ENCODE data around the gene INPP5J.

Gene INPP5J

GRCh38 chr22:31126128-31126868 is 3.5 kb downstream of the INPP5J start:
- no peak for DNase-seq (ENCODE audit: low read depth)

- DNase-seq (ENCODE audit: low read depth) = no peak
Measured at GRCh38 chr22:31126869-31127175, 4.1 kb downstream of the INPP5J start.

- no peak for DNase-seq (ENCODE audit: low read depth)
Measured at GRCh38 chr22:31127181-31127772, 4.5 kb downstream of the INPP5J start.

- DNase-seq (ENCODE audit: low read depth) = no peak
Measured at GRCh38 chr22:31128156-31128555, 5.4 kb downstream of the INPP5J start.

GRCh38 chr22:31130873-31131272 is 8.1 kb downstream of the INPP5J start:
- no peak for DNase-seq (ENCODE audit: low read depth)

- no peak for DNase-seq (ENCODE audit: low read depth)
Measured at GRCh38 chr22:31133911-31134310, 11.1 kb downstream of the INPP5J start.

- DNase-seq (ENCODE audit: low read depth) = no peak
Measured at GRCh38 chr22:31134688-31135087, 11.9 kb downstream of the INPP5J start.

- no peak for DNase-seq (ENCODE audit: low read depth)
Measured at GRCh38 chr22:31135706-31136105, 12.9 kb downstream of the INPP5J start.

- no peak for DNase-seq (ENCODE audit: low read depth)
Measured at GRCh38 chr22:31136155-31136554, 13.4 kb downstream of the INPP5J start.

- DNase-seq (ENCODE audit: low read depth) = no peak
Measured at GRCh38 chr22:31136711-31137110, 13.9 kb downstream of the INPP5J start.

GRCh38 chr22:31137721-31138120 is 15.0 kb downstream of the INPP5J start:
- DNase-seq (ENCODE audit: low read depth) = no peak

- no peak for DNase-seq (ENCODE audit: low read depth)
Measured at GRCh38 chr22:31138126-31138525, 15.4 kb downstream of the INPP5J start.

GRCh38 chr22:31139066-31139465 is 16.3 kb downstream of the INPP5J start:
- DNase-seq (ENCODE audit: low read depth) = no peak

- DNase-seq (ENCODE audit: low read depth) = no peak
Measured at GRCh38 chr22:31139866-31140716, 17.3 kb downstream of the INPP5J start, which contains the start of gene PLA2G3. Gene PLA2G3 (minus strand): TSS chr22:31140508. CDS start chr22:31140354, 154 bp downstream.

GRCh38 chr22:31140746-31141145 is 18.0 kb downstream of the INPP5J start:
- DNase-seq (ENCODE audit: low read depth) = no peak

- no peak for DNase-seq (ENCODE audit: low read depth)
Measured at GRCh38 chr22:31141551-31141950, 18.8 kb downstream of the INPP5J start.

- DNase-seq (ENCODE audit: low read depth) = no peak
Measured at GRCh38 chr22:31142285-31142684, 19.5 kb downstream of the INPP5J start.

- no peak for DNase-seq (ENCODE audit: low read depth)
Measured at GRCh38 chr22:31143038-31143437, 20.3 kb downstream of the INPP5J start.

GRCh38 chr22:31143537-31143936 is 20.8 kb downstream of the INPP5J start:
- DNase-seq (ENCODE audit: low read depth) = no peak

- no peak for DNase-seq (ENCODE audit: low read depth)
Measured at GRCh38 chr22:31144223-31144622, 21.5 kb downstream of the INPP5J start.

- DNase-seq (ENCODE audit: low read depth) = no peak
Measured at GRCh38 chr22:31148488-31148887, 25.7 kb downstream of the INPP5J start.

GRCh38 chr22:31148953-31149627 is 26.3 kb downstream of the INPP5J start:
- DNase-seq (ENCODE audit: low read depth) = no peak
